Prostate gland (tissue), 2 donors: ENCODE results near the gene DAAM1. TPM values are rescaled to one million over a fixed set of nuclear protein-coding genes. Genes with fewer than 3 reads are reported as not detected.

ENCODE experiments used
- DNase-seq: peaks from one replicate; pipeline ENCODE4 v3.0.0-alpha.2; 2019; ENCODE audit warnings: low spot score
- H3K27ac ChIP-seq, 2 donors: fragments of 200-600 bp; sonication (generic); 2 replicates each; pipeline ENCODE4 v1.5.1; 2017 to 2019
- H3K27me3 ChIP-seq: fragments of 200-600 bp; sonication (generic); replicated peaks from 2 replicates; pipeline ENCODE4 v1.5.1; 2019; ENCODE audit not compliant: insufficient read depth
- H3K36me3 ChIP-seq, 2 donors: fragments of 200-600 bp; sonication (generic); 1 replicate in 1 of 2; 2 replicates in 1 of 2; pipeline versions ENCODE4 v1.5.1 to v1.8.1; 2017 to 2019
- H3K4me1 ChIP-seq: fragments of 200-600 bp; sonication (generic); replicated peaks from 2 replicates; pipeline ENCODE4 v1.5.1; 2019
- H3K4me3 ChIP-seq, 2 donors: fragments of 200-600 bp; sonication (generic); 2 replicates each; pipeline ENCODE4 v1.5.1; 2017 to 2019
- H3K9me3 ChIP-seq: fragments of 200-600 bp; sonication (generic); 2 replicates; pipeline ENCODE4 v1.5.1; 2017
- POLR2A ChIP-seq: fragments of 450-650 bp; IDR thresholded peaks from one replicate; pipeline ENCODE4 v1.6.1; 2016; ENCODE audit warnings: antibody characterized with exemption, mild to moderate bottlenecking
- POLR2AphosphoS5 ChIP-seq: sonication (generic); formaldehyde crosslinking; IDR thresholded peaks from one replicate; pipeline ENCODE4 v1.6.1; 2017; ENCODE audit warnings: antibody characterized with exemption
- WGBS: methylation state at CpG from one replicate; pipeline ENCODE4 v1.1.5; 2018; 5-methylcytosine and 5-hydroxymethylcytosine counted together
- intact Hi-C: fragments of 100-400 bp; cut with DNase I; formaldehyde crosslinking; loops from one replicate; pipeline ENCODE4 v1.14.2; 2022
- total RNA-seq, 2 donors: library from RNA; depleted of rRNA; stranded (reverse); fragments of >200 nt; gene quantifications; one replicate each; pipeline ENCODE4 v1.1.0, GENCODE V29; 2016
- TF ChIP-seq, protein P1 (sequence below), 4 experiments: fragments of 200-600 bp in 2 of 4; fragments of 450-650 bp in 2 of 4; sonication (generic) in 2 of 4; IDR thresholded peaks; 1 replicate in 3 of 4; 2 replicates in 1 of 4; pipeline ENCODE4 v1.5.1; 2016 to 2019; ENCODE audit warnings: antibody characterized with exemption in 4 of 4, mild to moderate bottlenecking in 2 of 4, moderate library complexity in 2 of 4

The DAAM1 gene
- total RNA-seq, 2 donors from 2014 or later = 35.4 to 58.3 TPM

DNA sequence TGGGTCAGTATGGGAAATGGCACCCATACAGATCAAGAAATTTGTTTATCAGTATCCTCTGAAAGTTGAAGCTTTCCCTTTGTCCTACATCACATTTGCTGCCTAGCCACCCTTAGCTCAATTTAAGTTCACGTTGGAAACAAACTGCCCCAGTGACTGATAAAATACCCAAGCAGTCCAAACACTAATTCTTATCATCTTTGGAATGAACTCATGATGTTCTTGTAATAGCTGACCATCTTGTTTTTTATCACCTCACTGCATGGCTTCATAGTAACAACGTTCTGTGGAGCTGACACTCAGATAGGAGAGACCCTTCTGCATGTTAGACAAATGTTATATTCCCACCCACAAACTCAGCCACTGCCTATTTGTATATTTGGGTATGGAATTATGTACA is 183.3 kb downstream of the DAAM1 start:
- H3K27ac ChIP-seq = no peak overlapping the region

DNA sequence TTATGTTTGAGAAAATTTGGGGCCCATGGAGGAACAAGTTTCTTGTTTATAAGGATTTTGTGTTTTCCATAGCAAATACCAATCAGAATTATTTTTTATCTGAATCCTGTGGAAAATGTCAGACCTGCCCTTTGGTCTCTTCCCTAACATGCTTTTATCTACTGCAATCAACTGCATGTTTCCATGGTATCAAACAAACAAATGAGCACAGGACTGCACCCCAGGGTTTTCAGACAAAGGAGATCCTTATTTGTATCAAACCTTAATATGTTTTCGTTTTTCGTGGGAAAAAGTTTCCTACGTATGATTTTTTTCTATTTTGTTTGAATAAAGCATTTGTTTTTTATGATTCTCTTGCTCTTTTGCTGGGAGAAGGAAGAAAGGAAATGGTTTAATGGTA is 185.6 kb downstream of the DAAM1 start:
- H3K27ac ChIP-seq = no peak overlapping the region
- WGBS = 72% methylated on average over 3 of the region's 3 CpGs

More for the DNA sequence above, 183.3 kb downstream of the DAAM1 start:
- Histone ChIP-seq H3K36me3 (peaks cover 0 to 5% of the 10 kb centered on the region in 2 donors), H3K4me3 (no peak overlapping the region), H3K4me1 (no peaks in the 10 kb centered on the region), H3K27me3 (no peaks in the 10 kb centered on the region), H3K9me3 (no peaks in the 10 kb centered on the region)
- 47% methylated on average over 2 of the region's 2 CpGs for WGBS
- TF ChIP-seq POLR2A (no peak), POLR2AphosphoS5 (no peak)
- TF ChIP-seq, protein P1, sequence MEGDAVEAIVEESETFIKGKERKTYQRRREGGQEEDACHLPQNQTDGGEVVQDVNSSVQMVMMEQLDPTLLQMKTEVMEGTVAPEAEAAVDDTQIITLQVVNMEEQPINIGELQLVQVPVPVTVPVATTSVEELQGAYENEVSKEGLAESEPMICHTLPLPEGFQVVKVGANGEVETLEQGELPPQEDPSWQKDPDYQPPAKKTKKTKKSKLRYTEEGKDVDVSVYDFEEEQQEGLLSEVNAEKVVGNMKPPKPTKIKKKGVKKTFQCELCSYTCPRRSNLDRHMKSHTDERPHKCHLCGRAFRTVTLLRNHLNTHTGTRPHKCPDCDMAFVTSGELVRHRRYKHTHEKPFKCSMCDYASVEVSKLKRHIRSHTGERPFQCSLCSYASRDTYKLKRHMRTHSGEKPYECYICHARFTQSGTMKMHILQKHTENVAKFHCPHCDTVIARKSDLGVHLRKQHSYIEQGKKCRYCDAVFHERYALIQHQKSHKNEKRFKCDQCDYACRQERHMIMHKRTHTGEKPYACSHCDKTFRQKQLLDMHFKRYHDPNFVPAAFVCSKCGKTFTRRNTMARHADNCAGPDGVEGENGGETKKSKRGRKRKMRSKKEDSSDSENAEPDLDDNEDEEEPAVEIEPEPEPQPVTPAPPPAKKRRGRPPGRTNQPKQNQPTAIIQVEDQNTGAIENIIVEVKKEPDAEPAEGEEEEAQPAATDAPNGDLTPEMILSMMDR (IDR thresholded peaks at IDR 0.05) = no peak
- intact Hi-C loops = no loop called here
- DNase-seq = no peak

DNA sequence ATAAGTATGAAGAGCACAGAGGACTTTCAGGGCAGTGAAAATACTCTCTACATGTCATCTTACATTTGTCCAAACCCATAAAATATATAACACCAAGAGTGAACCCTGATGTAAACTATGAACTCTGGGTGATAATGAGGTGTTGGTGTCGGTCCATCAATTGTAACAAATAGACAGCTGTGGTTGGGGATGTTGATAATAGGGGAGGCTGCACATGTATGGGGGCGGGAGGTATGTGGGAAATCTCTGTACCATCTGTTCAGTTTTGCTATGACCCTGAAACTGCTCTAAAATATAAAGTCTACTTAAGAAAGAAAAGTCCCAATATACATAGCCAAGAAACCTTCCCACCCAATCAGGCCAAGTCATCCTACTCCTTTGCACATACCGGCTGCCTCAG is 188.2 kb downstream of the DAAM1 start:
- DNase-seq = no peak
- H3K4me1 ChIP-seq = no peaks in the 10 kb centered on the region
- H3K27ac ChIP-seq = peak overlapping the region in 1 of 2 donors; percentile 33
- intact Hi-C loops = loop anchor here (5.0 kb wide), 1 partner anchor 51 kb away; no protein-coding TSS in a partner anchor
- H3K4me3 ChIP-seq = no peak overlapping the region
- no peaks in the 10 kb centered on the region for H3K9me3 ChIP-seq
- TF ChIP-seq, protein P1 (IDR thresholded peaks at IDR 0.05) = no peak
- TF ChIP-seq POLR2A = no peak
- TF ChIP-seq POLR2AphosphoS5 = no peak
- WGBS = 76% methylated on average over 3 of the region's 3 CpGs
- H3K27me3 ChIP-seq = no peaks in the 10 kb centered on the region
- no peaks in the 10 kb centered on the region for H3K36me3 ChIP-seq

More for the DNA sequence above, 185.6 kb downstream of the DAAM1 start:
- TF ChIP-seq, protein P1 (IDR thresholded peaks at IDR 0.05) = no peak
- TF ChIP-seq POLR2AphosphoS5 (no peak), POLR2A (no peak)
- no peaks in the 10 kb centered on the region for H3K27me3 ChIP-seq
- no peaks in the 10 kb centered on the region for H3K9me3 ChIP-seq
- H3K36me3 ChIP-seq = no peaks in the 10 kb centered on the region
- H3K4me1 ChIP-seq = no peaks in the 10 kb centered on the region
- no peak overlapping the region for H3K4me3 ChIP-seq
- intact Hi-C loops = no loop called here
- no peak for DNase-seq

DNA sequence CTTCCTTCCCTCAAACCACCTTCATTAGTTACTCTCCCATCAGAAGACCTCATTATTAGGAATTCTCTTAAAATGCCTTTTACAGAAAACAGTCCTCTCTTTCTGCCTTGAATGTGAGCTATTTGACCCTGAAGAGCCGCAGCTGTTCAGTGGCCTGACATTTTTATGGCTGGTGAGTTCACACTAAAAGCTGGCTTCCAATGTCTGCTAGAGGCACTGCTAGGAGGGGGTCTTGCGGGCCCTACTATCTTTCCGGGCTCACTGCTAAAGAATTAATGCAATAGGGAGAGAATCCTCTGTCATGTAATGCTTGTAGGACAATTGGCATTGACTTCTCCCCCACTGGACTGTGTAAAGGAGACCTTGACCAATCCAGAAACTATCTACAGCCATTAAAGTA is 189.0 kb downstream of the DAAM1 start:
- Histone ChIP-seq H3K9me3 (no peaks in the 10 kb centered on the region), H3K4me1 (no peaks in the 10 kb centered on the region), H3K27ac (peak overlapping the region; percentile 13 to 33), H3K4me3 (no peak overlapping the region), H3K27me3 (no peaks in the 10 kb centered on the region), H3K36me3 (no peaks in the 10 kb centered on the region)
- 51% methylated on average over 3 of the region's 3 CpGs for WGBS
- TF ChIP-seq POLR2A (no peak), POLR2AphosphoS5 (no peak)
- TF ChIP-seq, protein P1 (IDR thresholded peaks at IDR 0.05) = no peak
- intact Hi-C loops = loop anchor here (5.0 kb wide), 1 partner anchor 50 kb away; no protein-coding TSS in a partner anchor
- no peak for DNase-seq

DNA sequence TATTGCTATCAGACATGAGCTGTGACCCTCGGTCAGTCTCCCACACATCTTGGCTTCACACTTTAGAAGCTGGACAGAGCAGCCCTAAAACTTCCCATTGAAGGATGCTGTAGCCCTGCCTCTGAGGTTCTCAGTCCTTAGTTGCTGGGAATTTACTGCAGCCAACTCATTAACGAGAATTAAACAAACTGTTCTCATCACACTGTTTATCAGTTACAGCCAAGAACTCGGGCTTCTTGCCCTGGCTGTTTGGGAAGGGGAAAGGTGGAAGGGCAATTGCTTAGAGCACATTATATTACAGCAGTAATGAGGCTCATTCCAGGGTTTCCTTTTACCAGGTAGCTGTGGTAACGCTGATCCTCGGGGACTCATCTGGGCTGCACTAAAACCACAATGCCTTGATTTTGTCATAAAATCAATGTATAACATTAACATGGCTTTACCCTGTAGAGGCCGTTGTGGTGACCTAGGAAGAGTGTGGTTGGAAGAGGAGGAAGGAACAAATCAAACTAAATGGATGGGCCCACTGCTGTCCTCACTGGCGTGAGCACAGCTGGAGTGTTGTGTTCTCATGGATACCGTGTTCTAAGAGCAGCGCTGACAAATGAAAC is 189.6 kb downstream of the DAAM1 start:
- WGBS = 47% methylated on average over 9 of the region's 9 CpGs
- no peaks in the 10 kb centered on the region for H3K9me3 ChIP-seq
- TF ChIP-seq POLR2A (no peak), POLR2AphosphoS5 (peak; percentile 9)
- TF ChIP-seq, protein P1 (IDR thresholded peaks at IDR 0.05) = no peak
- H3K4me3 ChIP-seq = no peak overlapping the region
- peak overlapping the region; percentile 13 to 40 for H3K27ac ChIP-seq
- no peaks in the 10 kb centered on the region for H3K36me3 ChIP-seq
- no peak for DNase-seq
- H3K4me1 ChIP-seq = no peaks in the 10 kb centered on the region
- intact Hi-C loops = loop anchor here (5.0 kb wide), 1 partner anchor 49 kb away; no protein-coding TSS in a partner anchor
- no peaks in the 10 kb centered on the region for H3K27me3 ChIP-seq
